Vagina (tissue), 2 donors: ENCODE data around the gene TXN. TPM values are rescaled to one million over a fixed set of nuclear protein-coding genes. Genes with fewer than 3 reads are reported as not detected.
"Not testable (repeated sequence)": the region's sequence is repeated elsewhere in the genome, so short reads cannot be mapped to it uniquely, and the experiment has no call there.

Experiments
- DNase-seq, 2 donors: peaks; one replicate each; pipeline ENCODE4 v3.0.0-alpha.2; 2017; ENCODE audit errors: extremely low spot score in 2 of 2
- H3K27ac ChIP-seq: fragments of 200-600 bp; sonication (generic); one replicate; pipeline ENCODE4 v1.5.1; 2019
- H3K27me3 ChIP-seq: fragments of 200-600 bp; sonication (generic); one replicate; pipeline ENCODE4 v1.5.1; 2019
- H3K36me3 ChIP-seq, 2 donors: fragments of 200-600 bp; sonication (generic); one replicate each; pipeline ENCODE4 v1.5.1; 2017 to 2019
- H3K4me1 ChIP-seq: fragments of 200-600 bp; sonication (generic); one replicate; pipeline ENCODE4 v1.5.1; 2019
- H3K4me3 ChIP-seq, 2 donors: fragments of 200-600 bp; sonication (generic); 1 replicate in 1 of 2; 2 replicates in 1 of 2; pipeline ENCODE4 v1.5.1; 2016 to 2019
- H3K9me3 ChIP-seq: fragments of 200-600 bp; sonication (generic); one replicate; pipeline ENCODE4 v1.5.1; 2019
- POLR2A ChIP-seq, 2 donors: fragments of 450-650 bp; IDR thresholded peaks; one replicate each; pipeline ENCODE4 v1.6.1; 2017; ENCODE audit warnings: antibody characterized with exemption in 2 of 2, mild to moderate bottlenecking in 2 of 2, moderate library complexity in 2 of 2
- POLR2AphosphoS5 ChIP-seq, 2 donors: sonication (generic); formaldehyde crosslinking; IDR thresholded peaks; one replicate each; pipeline ENCODE4 v1.9.0; 2017; ENCODE audit warnings: antibody characterized with exemption in 2 of 2, mild to moderate bottlenecking in 2 of 2, low read depth in 1 of 2; ENCODE audit not compliant: insufficient read depth in 1 of 2
- intact Hi-C: fragments of 100-400 bp; cut with DNase I; formaldehyde crosslinking; loops from one replicate; pipeline ENCODE4 v1.15.1; 2023
- total RNA-seq: library from RNA; depleted of rRNA; stranded (reverse); fragments of >200 nt; gene quantifications from one replicate; pipeline ENCODE4 v1.2.3, GENCODE V29; 2016
- TF ChIP-seq, protein P1 (sequence below), 3 experiments: fragments of 450-650 bp in 2 of 3; fragments of 200-600 bp in 1 of 3; sonication (generic) in 1 of 3; IDR thresholded peaks; one replicate each; pipeline ENCODE4 v1.5.1; 2017 to 2019; ENCODE audit warnings: antibody characterized with exemption in 3 of 3, mild to moderate bottlenecking in 2 of 3, moderate library complexity in 2 of 3

Gene TXN
- total RNA-seq, 1 donor from 2014 or later: 162 TPM

- H3K36me3 ChIP-seq: no peaks in the 10 kb centered on the region
- H3K27ac ChIP-seq: no peak within 1 kb of the TSS
- TF ChIP-seq POLR2A (IDR thresholded peaks at IDR 0.05) (no peak), POLR2AphosphoS5 (IDR thresholded peaks at IDR 0.05; ENCODE audit: insufficient read depth in 1 of 2, low read depth in 1 of 2) (no peak)
- TF ChIP-seq, protein P1, sequence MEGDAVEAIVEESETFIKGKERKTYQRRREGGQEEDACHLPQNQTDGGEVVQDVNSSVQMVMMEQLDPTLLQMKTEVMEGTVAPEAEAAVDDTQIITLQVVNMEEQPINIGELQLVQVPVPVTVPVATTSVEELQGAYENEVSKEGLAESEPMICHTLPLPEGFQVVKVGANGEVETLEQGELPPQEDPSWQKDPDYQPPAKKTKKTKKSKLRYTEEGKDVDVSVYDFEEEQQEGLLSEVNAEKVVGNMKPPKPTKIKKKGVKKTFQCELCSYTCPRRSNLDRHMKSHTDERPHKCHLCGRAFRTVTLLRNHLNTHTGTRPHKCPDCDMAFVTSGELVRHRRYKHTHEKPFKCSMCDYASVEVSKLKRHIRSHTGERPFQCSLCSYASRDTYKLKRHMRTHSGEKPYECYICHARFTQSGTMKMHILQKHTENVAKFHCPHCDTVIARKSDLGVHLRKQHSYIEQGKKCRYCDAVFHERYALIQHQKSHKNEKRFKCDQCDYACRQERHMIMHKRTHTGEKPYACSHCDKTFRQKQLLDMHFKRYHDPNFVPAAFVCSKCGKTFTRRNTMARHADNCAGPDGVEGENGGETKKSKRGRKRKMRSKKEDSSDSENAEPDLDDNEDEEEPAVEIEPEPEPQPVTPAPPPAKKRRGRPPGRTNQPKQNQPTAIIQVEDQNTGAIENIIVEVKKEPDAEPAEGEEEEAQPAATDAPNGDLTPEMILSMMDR (IDR thresholded peaks at IDR 0.05): no peak
- no peak within 1 kb of the TSS for H3K4me3 ChIP-seq
- no peaks in the 10 kb centered on the region for H3K4me1 ChIP-seq
- H3K27me3 ChIP-seq: no peaks in the 10 kb centered on the region
- intact Hi-C loops: no loop called here
- H3K9me3 ChIP-seq: no peaks in the 10 kb centered on the region
- DNase-seq: no peak
Observed at GRCh38 chr9:110208031-110208430, 48.3 kb downstream of the TXN start, which contains the start of gene C9orf152. C9orf152 (minus strand) TSS chr9:110208159; CDS start chr9:110207579, 580 bp downstream.

GRCh38 chr9:110207071-110207641 is 49.2 kb downstream of the TXN start:
- H3K9me3 ChIP-seq: no peaks in the 10 kb centered on the region
- no peak overlapping the region for H3K4me3 ChIP-seq
- no peak overlapping the region for H3K27ac ChIP-seq
- no peak for DNase-seq
- intact Hi-C loops: no loop called here
- H3K4me1 ChIP-seq: no peaks in the 10 kb centered on the region
- no peaks in the 10 kb centered on the region for H3K27me3 ChIP-seq
- no peak for TF ChIP-seq POLR2A (IDR thresholded peaks at IDR 0.05)
- TF ChIP-seq, protein P1 (IDR thresholded peaks at IDR 0.05): no peak
- TF ChIP-seq POLR2AphosphoS5 (IDR thresholded peaks at IDR 0.05; ENCODE audit: insufficient read depth in 1 of 2, low read depth in 1 of 2): no peak
- no peaks in the 10 kb centered on the region for H3K36me3 ChIP-seq

DNA sequence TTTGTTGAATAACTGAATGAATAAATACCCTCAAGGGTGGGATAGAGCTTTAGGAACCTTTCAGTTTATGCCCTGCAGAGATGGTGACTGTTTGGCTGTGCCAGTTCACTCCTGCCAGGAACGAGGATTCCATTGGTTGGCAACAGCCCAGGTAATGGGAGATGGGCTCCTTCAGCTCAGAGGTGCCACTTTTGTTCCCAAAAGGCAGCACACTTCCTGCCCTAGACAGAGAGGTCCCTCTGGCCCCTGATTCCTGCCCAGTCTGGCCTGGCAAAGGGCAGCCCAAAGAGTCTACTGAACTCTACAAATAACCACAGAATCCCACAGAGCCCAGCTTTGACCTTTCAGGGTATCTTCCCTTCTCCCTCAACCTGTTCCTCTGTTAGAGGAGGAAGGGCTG is 49.9 kb downstream of the TXN start:
- no peak overlapping the region for H3K27ac ChIP-seq
- no peak overlapping the region for H3K4me3 ChIP-seq
- DNase-seq: no peak
- no peak for TF ChIP-seq POLR2AphosphoS5 (IDR thresholded peaks at IDR 0.05; ENCODE audit: insufficient read depth in 1 of 2, low read depth in 1 of 2)
- no peaks in the 10 kb centered on the region for H3K9me3 ChIP-seq
- intact Hi-C loops: no loop called here
- no peaks in the 10 kb centered on the region for H3K4me1 ChIP-seq
- no peaks in the 10 kb centered on the region for H3K36me3 ChIP-seq
- H3K27me3 ChIP-seq: no peaks in the 10 kb centered on the region

DNA sequence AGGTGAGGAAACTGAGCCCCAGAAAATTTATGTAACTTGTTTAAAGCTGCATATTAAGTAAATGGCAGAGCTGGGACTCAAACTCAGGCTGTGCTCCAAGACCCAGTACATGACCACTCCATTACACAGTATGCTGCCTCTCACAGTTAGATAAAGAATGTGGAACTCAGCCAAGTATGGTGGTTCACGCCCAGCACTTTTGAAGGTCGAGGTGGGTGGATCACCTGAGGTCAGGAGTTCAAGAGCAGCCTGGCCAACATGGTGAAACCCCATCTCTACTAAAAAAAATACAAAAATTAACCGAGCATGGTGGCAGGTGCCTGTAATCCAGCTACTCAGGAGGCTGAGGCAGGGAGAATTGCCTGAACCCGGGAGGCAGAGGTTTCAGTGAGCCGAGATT is 50.7 kb downstream of the TXN start:
- H3K27ac ChIP-seq, DNase-seq, H3K36me3 ChIP-seq, H3K27me3 ChIP-seq, intact Hi-C loops, H3K4me3 ChIP-seq, H3K9me3 ChIP-seq, H3K4me1 ChIP-seq: not testable (repeated sequence)

GRCh38 chr9:110202232-110202631 is 54.1 kb downstream of the TXN start:
- no peaks in the 10 kb centered on the region for H3K27me3 ChIP-seq
- no peaks in the 10 kb centered on the region for H3K36me3 ChIP-seq
- no peak for DNase-seq
- no peaks in the 10 kb centered on the region for H3K4me1 ChIP-seq
- H3K9me3 ChIP-seq: no peaks in the 10 kb centered on the region
- TF ChIP-seq POLR2AphosphoS5 (IDR thresholded peaks at IDR 0.05; ENCODE audit: insufficient read depth in 1 of 2, low read depth in 1 of 2) (no peak), POLR2A (IDR thresholded peaks at IDR 0.05) (no peak)
- TF ChIP-seq, protein P1 (IDR thresholded peaks at IDR 0.05): no peak
- H3K4me3 ChIP-seq: no peak overlapping the region
- H3K27ac ChIP-seq: no peak overlapping the region
- intact Hi-C loops: no loop called here

- H3K4me3 ChIP-seq: no peak overlapping the region
- H3K27me3 ChIP-seq: no peaks in the 10 kb centered on the region
- intact Hi-C loops: no loop called here
- TF ChIP-seq, protein P1 (IDR thresholded peaks at IDR 0.05): no peak
- no peak for TF ChIP-seq POLR2A (IDR thresholded peaks at IDR 0.05)
- H3K4me1 ChIP-seq: no peaks in the 10 kb centered on the region
- H3K27ac ChIP-seq: no peak overlapping the region
- H3K9me3 ChIP-seq: no peaks in the 10 kb centered on the region
- DNase-seq: no peak
- no peaks in the 10 kb centered on the region for H3K36me3 ChIP-seq
Observed at GRCh38 chr9:110199643-110200042, 56.7 kb downstream of the TXN start.
